GM18508 (cell line): ENCODE measurements around the gene RIT2.

ENCODE experiments used
- ATAC-seq: cut with Tn5 transposase; IDR thresholded peaks from one replicate; pipeline ENCODE4 v1.9.1; 2021; ENCODE audit warnings: moderate number of reproducible peaks; ENCODE audit not compliant: insufficient read depth, unreplicated experiment

RIT2 gene

GRCh38 chr18:43017622-43018021 is 97.9 kb downstream of the RIT2 start:
- ATAC-seq = no peak

GRCh38 chr18:43013486-43013885 is 102.0 kb downstream of the RIT2 start:
- ATAC-seq = no peak

GRCh38 chr18:43012951-43013350 is 102.5 kb downstream of the RIT2 start:
- ATAC-seq = no peak

GRCh38 chr18:43010611-43011010 is 104.9 kb downstream of the RIT2 start:
- no peak for ATAC-seq

- ATAC-seq = no peak
Observed at GRCh38 chr18:43009674-43010073, 105.8 kb downstream of the RIT2 start.

GRCh38 chr18:43007365-43007764 is 108.1 kb downstream of the RIT2 start:
- ATAC-seq = no peak

GRCh38 chr18:43004421-43004820 is 111.1 kb downstream of the RIT2 start:
- no peak for ATAC-seq

GRCh38 chr18:43001821-43002220 is 113.7 kb downstream of the RIT2 start:
- no peak for ATAC-seq

GRCh38 chr18:42996824-42997223 is 118.7 kb downstream of the RIT2 start:
- ATAC-seq = no peak

GRCh38 chr18:42980426-42980825 is 135.1 kb downstream of the RIT2 start:
- no peak for ATAC-seq

- ATAC-seq = no peak
Observed at GRCh38 chr18:42977982-42978637, 137.4 kb downstream of the RIT2 start.

- ATAC-seq = no peak
Observed at GRCh38 chr18:42976869-42977590, 138.5 kb downstream of the RIT2 start.

GRCh38 chr18:42969366-42969765 is 146.1 kb downstream of the RIT2 start:
- no peak for ATAC-seq

GRCh38 chr18:42961298-42961697 is 154.2 kb downstream of the RIT2 start:
- no peak for ATAC-seq

- ATAC-seq = no peak
Observed at GRCh38 chr18:42959528-42959927, 156.0 kb downstream of the RIT2 start.

GRCh38 chr18:42958353-42958752 is 157.1 kb downstream of the RIT2 start:
- no peak for ATAC-seq

GRCh38 chr18:42956287-42956686 is 159.2 kb downstream of the RIT2 start:
- no peak for ATAC-seq

- no peak for ATAC-seq
Observed at GRCh38 chr18:42954887-42955286, 160.6 kb downstream of the RIT2 start.

- no peak for ATAC-seq
Observed at GRCh38 chr18:42953306-42953705, 162.2 kb downstream of the RIT2 start.

- no peak for ATAC-seq
Observed at GRCh38 chr18:42950732-42951131, 164.8 kb downstream of the RIT2 start.

GRCh38 chr18:42948831-42949230 is 166.7 kb downstream of the RIT2 start:
- no peak for ATAC-seq

- no peak for ATAC-seq
Observed at GRCh38 chr18:42941860-42942259, 173.6 kb downstream of the RIT2 start.
